ENCODE data around the gene TRAPPC3L. TPM values are rescaled to one million over a fixed set of nuclear protein-coding genes. Genes with fewer than 3 reads are reported as not detected.
A peak's percentile ranks its signal among the peaks of the same experiment; 100 is the strongest.

The TRAPPC3L gene
- total RNA-seq, 1 donor from 2014 or later: not detected

DNA sequence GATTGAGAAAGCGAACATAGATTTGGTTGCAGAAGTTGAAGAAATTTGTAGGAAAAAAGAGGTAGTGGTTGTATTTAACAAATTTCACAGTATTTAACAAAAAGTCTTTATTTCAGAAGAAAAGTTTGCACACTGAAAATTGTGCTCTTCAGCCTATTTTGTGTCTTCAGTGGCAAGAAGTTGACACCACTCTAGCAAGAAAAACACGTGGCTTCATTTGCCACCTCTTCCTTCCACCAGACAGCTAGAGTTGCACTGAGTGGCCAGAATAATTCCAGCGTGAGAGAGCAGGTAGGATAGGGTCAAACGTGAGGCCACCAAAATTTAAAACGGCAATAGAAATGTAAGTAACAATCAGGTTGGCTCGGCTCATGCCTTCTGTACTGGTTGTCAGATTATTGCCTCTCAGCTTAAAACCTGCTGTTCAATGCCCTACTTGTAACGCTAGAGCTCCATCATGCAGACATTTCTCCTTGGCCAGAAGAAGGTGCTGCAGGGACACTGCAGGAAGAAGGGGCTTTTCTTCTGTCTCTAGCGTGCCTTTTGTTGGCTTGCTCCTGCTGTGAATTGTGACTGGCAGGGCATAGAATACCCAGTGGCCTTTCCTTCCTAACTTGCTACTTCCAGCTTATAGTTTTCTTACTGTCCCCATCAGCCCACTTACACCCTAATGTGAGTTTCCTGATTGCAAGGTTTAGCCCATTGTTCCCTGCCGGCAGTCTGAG is 12.1 kb downstream of the TRAPPC3L start:
- Histone ChIP-seq H3K4me3 (no peak overlapping the region), H3K27me3 (ENCODE audit: low read depth) (no peaks in the 10 kb centered on the region), H3K27ac (replicated peaks) (no peak overlapping the region), H3K9me3 (replicated peaks) (no peaks in the 10 kb centered on the region), H3K36me3 (no peaks in the 10 kb centered on the region), H3K4me1 (peaks cover 13% of the 10 kb centered on the region)
- no peak for DNase-seq
- TF ChIP-seq, protein P1, sequence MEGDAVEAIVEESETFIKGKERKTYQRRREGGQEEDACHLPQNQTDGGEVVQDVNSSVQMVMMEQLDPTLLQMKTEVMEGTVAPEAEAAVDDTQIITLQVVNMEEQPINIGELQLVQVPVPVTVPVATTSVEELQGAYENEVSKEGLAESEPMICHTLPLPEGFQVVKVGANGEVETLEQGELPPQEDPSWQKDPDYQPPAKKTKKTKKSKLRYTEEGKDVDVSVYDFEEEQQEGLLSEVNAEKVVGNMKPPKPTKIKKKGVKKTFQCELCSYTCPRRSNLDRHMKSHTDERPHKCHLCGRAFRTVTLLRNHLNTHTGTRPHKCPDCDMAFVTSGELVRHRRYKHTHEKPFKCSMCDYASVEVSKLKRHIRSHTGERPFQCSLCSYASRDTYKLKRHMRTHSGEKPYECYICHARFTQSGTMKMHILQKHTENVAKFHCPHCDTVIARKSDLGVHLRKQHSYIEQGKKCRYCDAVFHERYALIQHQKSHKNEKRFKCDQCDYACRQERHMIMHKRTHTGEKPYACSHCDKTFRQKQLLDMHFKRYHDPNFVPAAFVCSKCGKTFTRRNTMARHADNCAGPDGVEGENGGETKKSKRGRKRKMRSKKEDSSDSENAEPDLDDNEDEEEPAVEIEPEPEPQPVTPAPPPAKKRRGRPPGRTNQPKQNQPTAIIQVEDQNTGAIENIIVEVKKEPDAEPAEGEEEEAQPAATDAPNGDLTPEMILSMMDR (IDR thresholded peaks at IDR 0.05; ENCODE audit: borderline replicate concordance): no peak
- intact Hi-C loops (cut with micrococcal nuclease): loop anchor here (5.0 kb wide), 1 partner anchor 246 kb away; no protein-coding TSS in a partner anchor

DNA sequence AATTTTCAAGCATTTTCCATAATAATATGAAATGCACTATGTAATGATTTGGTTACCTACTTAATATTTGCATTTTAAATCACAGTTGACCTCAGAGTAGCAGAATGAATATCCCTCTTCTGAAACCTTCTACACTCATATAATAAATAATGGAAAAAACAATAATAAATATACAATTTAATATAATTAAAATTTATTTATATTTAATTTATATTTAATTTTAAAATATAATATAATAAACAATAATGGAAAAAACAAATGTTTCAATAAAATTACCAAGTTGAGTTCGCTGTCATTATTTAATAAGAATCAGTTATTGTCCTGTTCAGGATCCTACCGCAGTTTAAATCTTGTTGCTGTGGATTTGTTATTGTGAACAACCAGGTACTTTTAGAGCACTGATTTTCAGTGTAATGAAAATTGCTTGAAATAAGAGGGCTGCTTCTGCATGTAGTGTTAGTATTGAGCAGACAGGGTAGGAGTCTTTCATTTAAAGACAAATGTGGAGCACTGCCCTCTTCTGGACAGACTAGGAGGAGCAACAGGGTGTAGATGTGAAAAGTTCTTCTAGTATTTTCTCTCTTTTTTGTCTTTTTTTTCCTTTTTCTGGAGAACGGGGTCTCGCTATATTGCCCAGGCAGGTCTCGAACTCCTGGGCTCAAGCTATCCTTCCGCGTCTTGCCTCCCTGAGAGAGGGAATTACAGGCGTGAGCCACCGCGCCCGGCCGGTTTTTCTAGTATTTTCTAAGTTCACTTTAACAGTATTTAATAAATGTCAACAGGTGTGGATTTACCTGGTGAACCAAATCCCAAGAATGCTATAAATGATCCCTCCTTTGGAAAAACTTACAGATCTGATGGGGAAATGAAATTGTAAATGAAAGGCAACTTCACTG is 13.6 kb downstream of the TRAPPC3L start:
- Histone ChIP-seq H3K4me3 (no peak overlapping the region), H3K4me1 (peaks cover 22% of the 10 kb centered on the region), H3K27me3 (ENCODE audit: low read depth) (no peaks in the 10 kb centered on the region), H3K9me3 (replicated peaks) (no peaks in the 10 kb centered on the region), H3K27ac (replicated peaks) (no peak overlapping the region), H3K36me3 (no peaks in the 10 kb centered on the region)
- TF ChIP-seq, protein P1 (IDR thresholded peaks at IDR 0.05; ENCODE audit: borderline replicate concordance): peak; percentile 93
- intact Hi-C loops (cut with micrococcal nuclease): loop anchor here (5.0 kb wide), 1 partner anchor 245 kb away; no protein-coding TSS in a partner anchor
- peak; percentile 26 for DNase-seq

DNA sequence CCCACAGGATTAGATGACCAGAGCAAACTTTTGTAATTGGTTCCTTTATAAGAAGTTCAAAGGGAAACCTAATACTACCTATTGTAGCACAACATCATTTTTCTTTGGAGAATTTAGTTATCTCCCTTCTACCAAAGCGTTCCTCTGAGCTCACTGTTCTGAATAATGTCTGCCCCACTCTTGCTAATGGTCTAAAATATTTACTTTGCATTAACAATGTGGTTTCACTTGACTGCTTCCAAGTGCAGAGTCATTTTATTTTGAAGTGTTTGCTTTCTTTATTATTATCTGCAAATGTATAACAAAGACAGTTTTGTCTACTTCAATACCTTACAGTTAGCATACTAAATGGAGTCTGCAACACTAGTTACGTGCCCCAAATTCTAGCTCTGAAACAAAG is 15.0 kb downstream of the TRAPPC3L start:
- Histone ChIP-seq H3K9me3 (replicated peaks) (no peaks in the 10 kb centered on the region), H3K27ac (replicated peaks) (no peak overlapping the region)
- intact Hi-C loops (cut with micrococcal nuclease): loop anchor here (5.0 kb wide), 1 partner anchor 243 kb away; no protein-coding TSS in a partner anchor

DNA sequence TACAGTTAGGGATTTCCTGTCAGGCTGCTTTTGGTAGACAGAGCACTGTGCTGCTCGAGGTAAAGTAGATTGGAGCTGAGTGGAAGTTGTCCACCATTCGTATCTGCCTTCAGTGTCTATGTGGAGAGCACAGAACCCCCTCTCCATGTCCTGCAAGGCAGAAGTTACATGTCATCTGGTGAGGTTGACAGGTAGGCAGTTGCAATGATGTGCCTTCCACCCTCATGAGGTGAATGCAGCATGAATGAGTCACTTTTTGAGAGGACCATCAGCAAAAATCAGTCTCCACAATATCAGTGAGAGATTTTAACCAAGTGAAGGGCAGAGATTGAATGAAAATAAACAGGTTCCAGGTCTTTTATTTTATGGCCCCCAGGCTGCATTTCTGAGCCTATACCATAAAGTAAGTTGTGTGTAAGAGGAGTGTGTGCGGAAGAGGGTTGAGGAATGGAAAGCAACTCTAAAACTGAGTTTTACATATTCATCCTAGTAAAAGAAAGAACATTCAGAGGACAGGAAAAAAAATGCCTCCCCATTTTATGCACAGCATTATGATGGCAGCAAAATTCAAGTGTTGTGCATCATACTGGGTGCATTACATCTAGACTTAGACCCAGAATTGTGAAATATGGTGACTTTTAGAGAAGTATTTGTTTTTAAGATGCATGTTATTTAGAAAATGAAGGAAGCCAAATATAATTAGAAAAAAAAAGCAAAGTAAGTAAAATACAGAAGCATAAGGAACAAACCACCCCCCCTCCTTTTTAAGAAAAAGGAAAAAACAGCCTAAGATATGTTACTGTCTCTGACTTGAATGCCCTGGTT is 15.8 kb downstream of the TRAPPC3L start:
- Histone ChIP-seq H3K27me3 (ENCODE audit: low read depth) (no peaks in the 10 kb centered on the region), H3K36me3 (no peaks in the 10 kb centered on the region), H3K27ac (replicated peaks) (peak overlapping the region; percentile 58), H3K9me3 (replicated peaks) (no peaks in the 10 kb centered on the region), H3K4me3 (peak overlapping the region; percentile 7), H3K4me1 (peaks cover 35% of the 10 kb centered on the region)
- intact Hi-C loops (cut with micrococcal nuclease): loop anchor here (5.0 kb wide), 1 partner anchor 242 kb away; no protein-coding TSS in a partner anchor
- no peak for DNase-seq
- TF ChIP-seq, protein P1 (IDR thresholded peaks at IDR 0.05; ENCODE audit: borderline replicate concordance): no peak

More for the DNA sequence above, 15.0 kb downstream of the TRAPPC3L start:
- no peak for DNase-seq
- Histone ChIP-seq H3K4me1 (peaks cover 28% of the 10 kb centered on the region), H3K27me3 (ENCODE audit: low read depth) (no peaks in the 10 kb centered on the region), H3K4me3 (no peak overlapping the region), H3K36me3 (no peaks in the 10 kb centered on the region)
- TF ChIP-seq, protein P1 (IDR thresholded peaks at IDR 0.05; ENCODE audit: borderline replicate concordance): no peak

DNA sequence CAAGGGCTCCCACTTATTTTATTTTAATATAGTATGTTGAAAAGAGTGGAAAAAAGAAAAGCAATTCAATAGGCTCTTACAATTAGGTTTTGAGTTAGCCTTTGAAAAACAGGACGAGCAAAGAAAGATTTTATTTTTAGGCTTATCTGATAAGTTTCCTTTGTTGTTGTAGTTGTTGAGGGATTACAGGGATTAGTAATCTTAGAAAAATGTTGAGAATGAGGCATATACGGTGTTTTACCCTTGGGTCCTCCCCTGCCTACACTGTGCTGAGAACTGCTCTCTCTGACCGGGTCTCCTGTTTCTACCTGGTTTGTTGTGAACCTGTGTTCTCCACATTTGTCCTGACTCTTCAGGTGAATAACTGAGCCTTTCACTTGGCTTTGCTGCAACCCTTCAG is 16.7 kb downstream of the TRAPPC3L start:
- peaks cover 36% of the 10 kb centered on the region for H3K4me1 ChIP-seq
- no peak for DNase-seq
- H3K4me3 ChIP-seq: peak overlapping the region; percentile 7
- intact Hi-C loops (cut with micrococcal nuclease): no loop called here
- H3K27me3 ChIP-seq (ENCODE audit: low read depth): no peaks in the 10 kb centered on the region
- TF ChIP-seq, protein P1 (IDR thresholded peaks at IDR 0.05; ENCODE audit: borderline replicate concordance): no peak
- no peaks in the 10 kb centered on the region for H3K9me3 ChIP-seq (replicated peaks)
- peak overlapping the region; percentile 58 for H3K27ac ChIP-seq (replicated peaks)
- no peaks in the 10 kb centered on the region for H3K36me3 ChIP-seq
